ENCODE data around the gene TPD52L2.

The TPD52L2 gene

GRCh38 chr20:63934271-63935068 is 69.4 kb downstream of the TPD52L2 start:
- no peak for DNase-seq

GRCh38 chr20:63935447-63935846 is 70.4 kb downstream of the TPD52L2 start:
- DNase-seq = no peak

- no peak for DNase-seq
These were observed 72.5 kb downstream of the TPD52L2 start for GRCh38 chr20:63937596-63937995.

GRCh38 chr20:63939061-63939935 is 74.2 kb downstream of the TPD52L2 start:
- no peak for DNase-seq

GRCh38 chr20:63940071-63940471 is 75.0 kb downstream of the TPD52L2 start:
- no peak for DNase-seq

GRCh38 chr20:63940472-63941266 is 75.6 kb downstream of the TPD52L2 start:
- no peak for DNase-seq
